NT2/D1 (cell line): ENCODE data around the gene NR3C2.

Source experiments
- SUZ12 ChIP-seq: IDR thresholded peaks from 2 replicates; pipeline ENCODE4 v1.6.1; 2011; ENCODE audit not compliant: insufficient read length, insufficient read depth; ENCODE audit errors: extremely low read depth
- YY1 ChIP-seq: IDR thresholded peaks from 2 replicates; pipeline ENCODE4 v1.6.1; 2011; ENCODE audit not compliant: insufficient read length, insufficient read depth
- ZNF274 ChIP-seq: IDR thresholded peaks from 2 replicates; pipeline ENCODE4 v1.6.1; 2011; ENCODE audit warnings: mild to moderate bottlenecking, low read depth, low read length

- no peak for TF ChIP-seq YY1
- TF ChIP-seq ZNF274: no peak
- no peak for TF ChIP-seq SUZ12
Observed at GRCh38 chr4:148425327-148426110, 16.7 kb downstream of the NR3C2 start.
